DOHH2 (cell line): Measurements from ENCODE around the gene PROM1.

Experiments used
- H3F3A ChIP-seq: fragments of 200-600 bp; sonication (generic), shearing (Covaris generic); 2 replicates; pipeline ENCODE4 v1.6.0; 2016; ENCODE audit warnings: antibody characterized with exemption, mild to moderate bottlenecking; ENCODE audit not compliant: control insufficient read depth, insufficient read depth
- H3K27ac ChIP-seq: fragments of 200-600 bp; sonication (generic); 2 replicates; pipeline ENCODE4 v1.5.1; 2014; ENCODE audit warnings: low read depth, mild to moderate bottlenecking, low read length, moderate library complexity
- H3K27me3 ChIP-seq: fragments of 200-600 bp; sonication (generic); 2 replicates; pipeline ENCODE4 v1.6.1; 2014; ENCODE audit warnings: mild to moderate bottlenecking, low read length, mixed read lengths; ENCODE audit not compliant: control insufficient read depth
- H3K36me3 ChIP-seq: fragments of 200-600 bp; sonication (generic); 2 replicates; pipeline ENCODE4 v1.6.1; 2014; ENCODE audit warnings: mild to moderate bottlenecking, low read length, moderate library complexity, mixed read lengths; ENCODE audit not compliant: control insufficient read depth
- H3K4me1 ChIP-seq: fragments of 200-600 bp; sonication (generic); 2 replicates; pipeline ENCODE4 v1.6.1; 2014; ENCODE audit warnings: mild to moderate bottlenecking, low read length, mixed read lengths; ENCODE audit not compliant: control insufficient read depth
- H3K4me2 ChIP-seq: fragments of 200-600 bp; sonication (generic); 2 replicates; pipeline ENCODE4 v1.6.0; 2014; ENCODE audit warnings: mild to moderate bottlenecking, low read length, moderate library complexity
- H3K4me3 ChIP-seq: fragments of 200-600 bp; sonication (generic); 2 replicates; pipeline ENCODE4 v1.5.1; 2014; ENCODE audit warnings: mild to moderate bottlenecking, low read length, mixed read lengths
- H3K79me2 ChIP-seq: fragments of 200-600 bp; sonication (generic); 2 replicates; pipeline ENCODE4 v1.6.1; 2014; ENCODE audit warnings: mild to moderate bottlenecking, low read length, mixed read lengths; ENCODE audit not compliant: control insufficient read depth
- H3K9me2 ChIP-seq: fragments of 200-600 bp; sonication (generic); replicated peaks from 2 replicates; pipeline ENCODE4 v1.6.1; 2014; ENCODE audit warnings: mild to moderate bottlenecking, low read length, mixed read lengths; ENCODE audit not compliant: control insufficient read depth
- H3K9me3 ChIP-seq: fragments of 200-600 bp; sonication (generic); 2 replicates; pipeline ENCODE4 v1.6.1; 2014; ENCODE audit warnings: antibody characterized with exemption, low read length, mixed read lengths; ENCODE audit not compliant: control insufficient read depth, insufficient read depth
- H4K20me1 ChIP-seq: fragments of 200-600 bp; sonication (generic); 2 replicates; pipeline ENCODE4 v1.6.0; 2014; ENCODE audit warnings: low read depth, mild to moderate bottlenecking, antibody characterized with exemption, low read length, moderate library complexity; ENCODE audit not compliant: control insufficient read depth, insufficient read depth
- EZH2phosphoT487 ChIP-seq: fragments of 200-600 bp; sonication (generic); IDR thresholded peaks from 2 replicates; pipeline ENCODE4 v1.6.1; 2017; ENCODE audit warnings: borderline replicate concordance, mild to moderate bottlenecking, antibody characterized with exemption, low read length, moderate library complexity, mixed read lengths
- TF ChIP-seq, protein P1 (sequence below): fragments of 200-600 bp; sonication (generic); IDR thresholded peaks from one replicate; pipeline ENCODE4 v1.5.1; 2014; ENCODE audit warnings: antibody characterized with exemption, mild to moderate bottlenecking, low read depth, low read length; ENCODE audit not compliant: poor library complexity, severe bottlenecking

PROM1 gene

DNA sequence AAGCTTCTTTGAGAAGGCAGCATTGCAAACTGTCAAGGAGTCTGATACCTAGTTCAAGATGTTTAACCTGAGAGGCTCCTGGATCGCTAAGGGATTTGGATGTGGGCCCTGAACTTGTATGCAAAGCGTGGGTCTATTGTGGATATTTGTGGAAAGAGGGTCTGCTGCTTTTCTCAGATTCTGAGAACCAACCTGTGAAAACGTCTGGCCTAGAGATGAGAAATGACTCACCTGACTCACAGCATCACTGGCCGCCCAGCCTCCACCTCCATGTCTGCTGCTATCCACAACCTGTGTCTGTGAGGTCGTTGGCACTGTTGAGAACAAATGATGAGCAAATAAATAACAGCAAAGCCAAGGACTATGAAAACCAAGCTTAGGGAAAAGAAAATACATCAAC is 33.3 kb upstream of the PROM1 start:
- no peaks in the 10 kb centered on the region for H3K36me3 ChIP-seq
- H3K4me2 ChIP-seq = no peak overlapping the region
- H3K79me2 ChIP-seq = no peaks in the 10 kb centered on the region
- no peaks in the 10 kb centered on the region for H3K27me3 ChIP-seq
- no peaks in the 10 kb centered on the region for H3K9me3 ChIP-seq
- no peaks in the 10 kb centered on the region for H3K4me1 ChIP-seq
- H4K20me1 ChIP-seq = no peaks in the 10 kb centered on the region
- TF ChIP-seq, protein P1, sequence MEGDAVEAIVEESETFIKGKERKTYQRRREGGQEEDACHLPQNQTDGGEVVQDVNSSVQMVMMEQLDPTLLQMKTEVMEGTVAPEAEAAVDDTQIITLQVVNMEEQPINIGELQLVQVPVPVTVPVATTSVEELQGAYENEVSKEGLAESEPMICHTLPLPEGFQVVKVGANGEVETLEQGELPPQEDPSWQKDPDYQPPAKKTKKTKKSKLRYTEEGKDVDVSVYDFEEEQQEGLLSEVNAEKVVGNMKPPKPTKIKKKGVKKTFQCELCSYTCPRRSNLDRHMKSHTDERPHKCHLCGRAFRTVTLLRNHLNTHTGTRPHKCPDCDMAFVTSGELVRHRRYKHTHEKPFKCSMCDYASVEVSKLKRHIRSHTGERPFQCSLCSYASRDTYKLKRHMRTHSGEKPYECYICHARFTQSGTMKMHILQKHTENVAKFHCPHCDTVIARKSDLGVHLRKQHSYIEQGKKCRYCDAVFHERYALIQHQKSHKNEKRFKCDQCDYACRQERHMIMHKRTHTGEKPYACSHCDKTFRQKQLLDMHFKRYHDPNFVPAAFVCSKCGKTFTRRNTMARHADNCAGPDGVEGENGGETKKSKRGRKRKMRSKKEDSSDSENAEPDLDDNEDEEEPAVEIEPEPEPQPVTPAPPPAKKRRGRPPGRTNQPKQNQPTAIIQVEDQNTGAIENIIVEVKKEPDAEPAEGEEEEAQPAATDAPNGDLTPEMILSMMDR = no peak
- no peak for TF ChIP-seq EZH2phosphoT487
- no peak overlapping the region for H3K4me3 ChIP-seq
- no peaks in the 10 kb centered on the region for H3K9me2 ChIP-seq
- H3K27ac ChIP-seq = no peak overlapping the region
- H3F3A ChIP-seq = no peaks in the 10 kb centered on the region

DNA sequence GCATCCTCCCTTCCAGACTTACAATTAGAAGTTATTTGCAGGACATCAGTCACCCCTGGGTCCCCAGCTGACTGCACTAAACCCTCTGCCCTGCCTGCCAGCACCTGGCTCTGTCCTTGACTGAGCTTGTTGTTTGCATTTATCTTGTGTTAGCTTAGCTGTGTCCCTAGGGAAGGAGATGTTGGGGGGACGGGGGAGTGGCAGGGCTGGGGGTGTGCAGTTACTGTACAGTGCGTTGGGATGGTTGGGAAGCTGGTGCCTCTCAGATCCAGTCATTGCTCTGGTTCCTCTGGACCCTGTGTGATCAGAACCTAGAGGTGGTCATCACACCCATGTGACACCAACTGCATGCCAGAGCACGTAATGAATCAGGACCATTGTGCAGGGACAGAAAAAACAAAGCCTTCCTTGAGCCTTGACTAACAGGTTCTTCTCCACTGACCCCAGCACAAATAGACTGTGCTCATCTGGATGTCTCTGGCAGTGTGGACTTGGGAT is 32.7 kb upstream of the PROM1 start:
- Histone ChIP-seq H3K79me2 (no peaks in the 10 kb centered on the region), H4K20me1 (no peaks in the 10 kb centered on the region), H3K9me3 (no peaks in the 10 kb centered on the region), H3K4me3 (no peak overlapping the region), H3K36me3 (no peaks in the 10 kb centered on the region), H3K27me3 (no peaks in the 10 kb centered on the region), H3K27ac (no peak overlapping the region), H3F3A (no peaks in the 10 kb centered on the region), H3K4me2 (no peak overlapping the region), H3K4me1 (no peaks in the 10 kb centered on the region), H3K9me2 (no peaks in the 10 kb centered on the region)
- no peak for TF ChIP-seq EZH2phosphoT487

DNA sequence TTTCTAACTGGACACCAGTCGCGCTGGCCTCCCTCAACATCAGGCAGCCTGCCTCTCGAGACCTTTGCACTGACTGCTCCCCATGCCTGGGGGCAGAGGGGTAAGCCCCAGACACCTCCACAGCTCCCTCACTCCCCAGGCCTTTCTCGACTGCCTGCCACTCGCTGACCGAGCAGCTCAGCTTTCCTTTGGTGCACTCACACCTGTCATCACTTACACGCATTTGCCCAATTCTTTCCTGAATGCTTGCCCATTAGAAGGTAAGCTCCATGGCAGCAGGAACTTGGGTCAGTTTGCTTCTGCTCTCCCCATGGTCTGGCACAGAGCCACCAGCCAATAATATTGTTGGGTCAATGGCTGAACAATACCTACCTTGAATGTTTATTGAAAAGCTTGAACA is 32.2 kb upstream of the PROM1 start:
- Histone ChIP-seq H3K4me3 (no peak overlapping the region), H4K20me1 (no peaks in the 10 kb centered on the region), H3K27me3 (no peaks in the 10 kb centered on the region), H3K36me3 (no peaks in the 10 kb centered on the region), H3K27ac (no peak overlapping the region), H3K9me3 (no peaks in the 10 kb centered on the region), H3F3A (no peaks in the 10 kb centered on the region), H3K4me1 (no peaks in the 10 kb centered on the region), H3K4me2 (no peak overlapping the region), H3K79me2 (no peaks in the 10 kb centered on the region), H3K9me2 (no peaks in the 10 kb centered on the region)
- TF ChIP-seq, protein P1 = no peak
- no peak for TF ChIP-seq EZH2phosphoT487

DNA sequence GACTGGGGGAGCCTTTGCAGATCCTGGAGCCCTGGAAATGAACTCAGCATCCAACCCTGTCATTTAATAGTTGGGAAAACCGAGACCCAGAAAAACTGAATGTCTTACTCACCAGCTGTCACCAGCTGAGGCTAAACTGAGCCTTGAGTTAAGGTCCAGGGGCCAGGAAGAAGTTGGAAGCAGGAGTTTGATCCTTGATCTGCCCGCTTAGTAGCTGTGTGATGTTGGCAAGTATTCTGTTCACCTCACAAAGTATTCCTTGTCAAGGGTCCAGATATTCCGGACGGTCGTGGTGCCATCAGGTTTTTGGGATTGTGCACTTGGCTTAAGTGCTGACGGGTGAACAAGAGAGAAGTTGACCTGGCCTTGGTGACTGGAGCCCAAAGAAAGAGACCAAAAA is 30.7 kb upstream of the PROM1 start:
- H3K4me3 ChIP-seq = no peak overlapping the region
- H3K79me2 ChIP-seq = no peaks in the 10 kb centered on the region
- H3K27me3 ChIP-seq = no peaks in the 10 kb centered on the region
- no peaks in the 10 kb centered on the region for H3K9me2 ChIP-seq
- H3K4me1 ChIP-seq = peaks cover 3% of the 10 kb centered on the region; the same call in 1 of the 2 replicates
- H3F3A ChIP-seq = no peaks in the 10 kb centered on the region
- no peaks in the 10 kb centered on the region for H3K9me3 ChIP-seq
- H3K27ac ChIP-seq = no peak overlapping the region
- TF ChIP-seq EZH2phosphoT487 = no peak
- TF ChIP-seq, protein P1 = no peak
- H4K20me1 ChIP-seq = no peaks in the 10 kb centered on the region
- no peaks in the 10 kb centered on the region for H3K36me3 ChIP-seq
- no peak overlapping the region for H3K4me2 ChIP-seq
